Activated T-cell treated with anti-CD3 and anti-CD28 coated beads, Interleukin-2, amount 50 U/mL, for 4 hours (primary cell): ENCODE results near the gene SETBP1. TPM values are rescaled to one million over a fixed set of nuclear protein-coding genes. Genes with fewer than 3 reads are reported as not detected.

Source experiments
- ATAC-seq, 2 donors: fragments of 200-7000 bp; cut with Tn5 transposase; one replicate each; pipeline ENCODE4 v1.10.0; 2021
- DNase-seq: peaks from one replicate; pipeline ENCODE4 v3.0.0-alpha.2; 2020
- H3K27me3 Mint-ChIP-seq: one replicate; pipeline ENCODE4 v1.8.0; 2021; ENCODE audit warnings: low read depth, mixed read lengths
- H3K36me3 Mint-ChIP-seq: one replicate; pipeline ENCODE4 v1.8.0; 2022; ENCODE audit warnings: mixed read lengths; ENCODE audit not compliant: insufficient read depth
- H3K4me1 Mint-ChIP-seq: one replicate; pipeline ENCODE4 v1.8.0; 2021; ENCODE audit warnings: low read depth, mixed read lengths
- H3K4me3 Mint-ChIP-seq: one replicate; pipeline ENCODE4 v1.8.0; 2021; ENCODE audit warnings: mild to moderate bottlenecking, moderate library complexity, mixed read lengths
- H3K9me3 Mint-ChIP-seq: one replicate; pipeline ENCODE4 v1.8.0; 2021; ENCODE audit warnings: mixed read lengths
- total RNA-seq, 3 donors: library from RNA; stranded (reverse); gene quantifications; one replicate each; pipeline ENCODE4 v1.2.1, GENCODE V29; 2021

SETBP1 gene
- total RNA-seq, 3 donors from 2014 or later = 6.2 to 9.2 (median 7.6) TPM

- ATAC-seq (no peak), DNase-seq (no peak)
- Mint-ChIP-seq H3K4me1 (peaks cover 7% of the 10 kb centered on the region), H3K27me3 (no peaks in the 10 kb centered on the region), H3K36me3 (peaks cover 2% of the 10 kb centered on the region), H3K4me3 (no peak overlapping the region), H3K9me3 (no peaks in the 10 kb centered on the region)
These were observed 84.8 kb downstream of the SETBP1 start for GRCh38 chr18:44765456-44765855.

- DNase-seq (no peak), ATAC-seq (no peak)
- Mint-ChIP-seq H3K9me3 (no peaks in the 10 kb centered on the region), H3K4me1 (peaks cover 4% of the 10 kb centered on the region), H3K4me3 (no peak overlapping the region), H3K27me3 (no peaks in the 10 kb centered on the region), H3K36me3 (peaks cover 2% of the 10 kb centered on the region)
These were observed 85.8 kb downstream of the SETBP1 start for GRCh38 chr18:44766450-44766849.

- H3K36me3 Mint-ChIP-seq = peaks cover 2% of the 10 kb centered on the region
- no peaks in the 10 kb centered on the region for H3K9me3 Mint-ChIP-seq
- ATAC-seq (no peak), DNase-seq (no peak)
- H3K27me3 Mint-ChIP-seq = no peaks in the 10 kb centered on the region
- no peak overlapping the region for H3K4me3 Mint-ChIP-seq
- H3K4me1 Mint-ChIP-seq = peaks cover 2% of the 10 kb centered on the region
These were observed 87.1 kb downstream of the SETBP1 start for GRCh38 chr18:44767807-44768206.

GRCh38 chr18:44770641-44771040 is 90.0 kb downstream of the SETBP1 start:
- H3K27me3 Mint-ChIP-seq = no peaks in the 10 kb centered on the region
- DNase-seq = no peak
- peaks cover 2% of the 10 kb centered on the region for H3K4me1 Mint-ChIP-seq
- no peak overlapping the region for H3K4me3 Mint-ChIP-seq
- no peak for ATAC-seq
- H3K9me3 Mint-ChIP-seq = no peaks in the 10 kb centered on the region
- no peaks in the 10 kb centered on the region for H3K36me3 Mint-ChIP-seq

- peaks cover 2% of the 10 kb centered on the region for H3K4me1 Mint-ChIP-seq
- no peak overlapping the region for H3K4me3 Mint-ChIP-seq
- H3K36me3 Mint-ChIP-seq = no peaks in the 10 kb centered on the region
- DNase-seq = no peak
- no peaks in the 10 kb centered on the region for H3K27me3 Mint-ChIP-seq
- H3K9me3 Mint-ChIP-seq = no peaks in the 10 kb centered on the region
- no peak for ATAC-seq
These were observed 90.9 kb downstream of the SETBP1 start for GRCh38 chr18:44771572-44771955.

GRCh38 chr18:44771956-44772917 is 91.5 kb downstream of the SETBP1 start:
- H3K27me3 Mint-ChIP-seq = no peaks in the 10 kb centered on the region
- no peaks in the 10 kb centered on the region for H3K36me3 Mint-ChIP-seq
- H3K4me3 Mint-ChIP-seq = no peak overlapping the region
- DNase-seq = no peak
- ATAC-seq = no peak
- H3K4me1 Mint-ChIP-seq = peaks cover 2% of the 10 kb centered on the region
- no peaks in the 10 kb centered on the region for H3K9me3 Mint-ChIP-seq

GRCh38 chr18:44773640-44774155 is 93.0 kb downstream of the SETBP1 start:
- Mint-ChIP-seq H3K27me3 (peaks cover 3% of the 10 kb centered on the region), H3K36me3 (no peaks in the 10 kb centered on the region), H3K9me3 (no peaks in the 10 kb centered on the region), H3K4me1 (peaks cover 2% of the 10 kb centered on the region), H3K4me3 (no peak overlapping the region)
- no peak for ATAC-seq
- DNase-seq = no peak

GRCh38 chr18:44774191-44774590 is 93.5 kb downstream of the SETBP1 start:
- Mint-ChIP-seq H3K4me3 (no peak overlapping the region), H3K9me3 (no peaks in the 10 kb centered on the region), H3K27me3 (peaks cover 3% of the 10 kb centered on the region), H3K4me1 (peaks cover 2% of the 10 kb centered on the region), H3K36me3 (no peaks in the 10 kb centered on the region)
- DNase-seq (no peak), ATAC-seq (no peak)

GRCh38 chr18:44777457-44778192 is 96.9 kb downstream of the SETBP1 start:
- no peak for ATAC-seq
- no peak for DNase-seq
- Mint-ChIP-seq H3K36me3 (no peaks in the 10 kb centered on the region), H3K4me1 (no peaks in the 10 kb centered on the region), H3K9me3 (no peaks in the 10 kb centered on the region), H3K27me3 (peaks cover 3% of the 10 kb centered on the region), H3K4me3 (no peak overlapping the region)

- Mint-ChIP-seq H3K4me1 (no peaks in the 10 kb centered on the region), H3K27me3 (peaks cover 3% of the 10 kb centered on the region), H3K9me3 (no peaks in the 10 kb centered on the region), H3K4me3 (no peak overlapping the region), H3K36me3 (no peaks in the 10 kb centered on the region)
- no peak for ATAC-seq
- no peak for DNase-seq
These were observed 98.1 kb downstream of the SETBP1 start for GRCh38 chr18:44778788-44779187.

GRCh38 chr18:44779753-44780292 is 99.1 kb downstream of the SETBP1 start:
- DNase-seq = no peak
- peaks cover 3% of the 10 kb centered on the region for H3K27me3 Mint-ChIP-seq
- ATAC-seq = no peak
- no peaks in the 10 kb centered on the region for H3K36me3 Mint-ChIP-seq
- no peaks in the 10 kb centered on the region for H3K9me3 Mint-ChIP-seq
- no peaks in the 10 kb centered on the region for H3K4me1 Mint-ChIP-seq
- H3K4me3 Mint-ChIP-seq = no peak overlapping the region

- Mint-ChIP-seq H3K9me3 (no peaks in the 10 kb centered on the region), H3K36me3 (no peaks in the 10 kb centered on the region), H3K27me3 (peaks cover 3% of the 10 kb centered on the region), H3K4me3 (no peak overlapping the region), H3K4me1 (peaks cover 4% of the 10 kb centered on the region)
- ATAC-seq (no peak), DNase-seq (no peak)
These were observed 101.2 kb downstream of the SETBP1 start for GRCh38 chr18:44781886-44782285.

GRCh38 chr18:44782617-44783016 is 101.9 kb downstream of the SETBP1 start:
- Mint-ChIP-seq H3K4me3 (no peak overlapping the region), H3K27me3 (no peaks in the 10 kb centered on the region)

GRCh38 chr18:44783371-44783770 is 102.7 kb downstream of the SETBP1 start:
- Mint-ChIP-seq H3K4me1 (peaks cover 4% of the 10 kb centered on the region), H3K4me3 (no peak overlapping the region), H3K9me3 (no peaks in the 10 kb centered on the region), H3K36me3 (no peaks in the 10 kb centered on the region), H3K27me3 (no peaks in the 10 kb centered on the region)
- ATAC-seq (no peak), DNase-seq (no peak)

More at GRCh38 chr18:44782617-44783016, 101.9 kb downstream of the SETBP1 start:
- peaks cover 4% of the 10 kb centered on the region for H3K4me1 Mint-ChIP-seq
- H3K36me3 Mint-ChIP-seq = no peaks in the 10 kb centered on the region
- H3K9me3 Mint-ChIP-seq = no peaks in the 10 kb centered on the region
- ATAC-seq (no peak), DNase-seq (no peak)
